Stomach (tissue), 9 donors: ENCODE results near the gene BATF. TPM values are rescaled to one million over a fixed set of nuclear protein-coding genes. Genes with fewer than 3 reads are reported as not detected.

Experiments used
- DNase-seq, 2 donors: peaks; one replicate each; pipeline versions ENCODE4 v3.0.0 to v3.0.0-alpha.2; 2013 to 2019
- H3K27ac ChIP-seq, 5 donors: fragments of 200-600 bp in 4 of 5; sonication (generic) in 4 of 5; one replicate each; pipeline ENCODE4 v1.5.1; 2013 to 2019; ENCODE audit warnings: mild to moderate bottlenecking in 1 of 5, moderate library complexity in 1 of 5
- H3K27me3 ChIP-seq, 3 donors: fragments of 200-600 bp; sonication (generic); one replicate each; pipeline ENCODE4 v1.5.1; 2017 to 2019; ENCODE audit warnings: mixed run types in 1 of 3
- H3K36me3 ChIP-seq, 4 donors: fragments of 200-600 bp; sonication (generic); 1 replicate in 3 of 4; 2 replicates in 1 of 4; pipeline ENCODE4 v1.5.1; 2016 to 2019
- H3K4me1 ChIP-seq, 4 donors: fragments of 200-600 bp; sonication (generic); one replicate each; pipeline ENCODE4 v1.5.1; 2016 to 2019
- H3K4me3 ChIP-seq, 4 donors: fragments of 200-600 bp; sonication (generic) in 3 of 4; one replicate each; pipeline ENCODE4 v1.5.1; 2016 to 2019; ENCODE audit warnings: mild to moderate bottlenecking in 1 of 4
- H3K9me3 ChIP-seq, 4 donors: fragments of 200-600 bp; sonication (generic); one replicate each; pipeline ENCODE4 v1.5.1; 2016 to 2019
- EP300 ChIP-seq: sonication (generic); formaldehyde crosslinking; IDR thresholded peaks from one replicate; pipeline ENCODE4 v1.6.1; 2017; ENCODE audit warnings: antibody characterized with exemption
- POLR2A ChIP-seq, 4 donors: fragments of 450-650 bp; IDR thresholded peaks; one replicate each; pipeline ENCODE4 v1.6.1; 2016; ENCODE audit warnings: antibody characterized with exemption in 4 of 4, control low read depth in 2 of 4, mild to moderate bottlenecking in 1 of 4, moderate library complexity in 1 of 4
- POLR2AphosphoS5 ChIP-seq, 3 donors: sonication (generic); formaldehyde crosslinking; IDR thresholded peaks; one replicate each; pipeline ENCODE4 v1.6.1; 2016; ENCODE audit warnings: antibody characterized with exemption in 3 of 3
- WGBS, 5 donors: extraction: QIAGEN DNeasy Blood & Tissue Kit in 3 of 5; methylation state at CpG; one replicate each; pipeline versions ENCODE4 v1.1.5 to v1.1.7; 2013 to 2018; 5-methylcytosine and 5-hydroxymethylcytosine counted together
- intact Hi-C: fragments of 100-400 bp; cut with DNase I; formaldehyde crosslinking; loops from one replicate; pipeline ENCODE4 v1.15.1; 2023; ENCODE audit warnings: low total_unique reads
- polyA plus RNA-seq, 3 donors: library from polyadenylated mRNA; stranded (reverse); fragments of 200-250 nt; gene quantifications; one replicate each; pipeline ENCODE4 v1.2.3, GENCODE V29; 2013
- total RNA-seq, 5 donors: library from RNA; depleted of rRNA; stranded (reverse); fragments of >200 nt; gene quantifications; one replicate each; pipeline versions ENCODE4 v1.1.0 to v1.2.3, GENCODE V29; 2014 to 2016
- TF ChIP-seq, protein P1 (sequence below), 7 experiments: fragments of 450-650 bp in 4 of 7; fragments of 200-600 bp in 3 of 7; sonication (generic) in 3 of 7; IDR thresholded peaks; one replicate each; pipeline ENCODE4 v1.5.1; 2016 to 2019; ENCODE audit warnings: antibody characterized with exemption in 7 of 7, control low read depth in 2 of 7, mild to moderate bottlenecking in 1 of 7
- donor health status: healthy with polysubstance abuse.
- donor health status: Bipolar disorder and iron deficiency.
- donor health status: healthy.

Gene BATF
- total and polyA plus RNA-seq, 8 donors, result 1.3 to 17.7 (median 7.4) TPM; not detected in 2

DNA sequence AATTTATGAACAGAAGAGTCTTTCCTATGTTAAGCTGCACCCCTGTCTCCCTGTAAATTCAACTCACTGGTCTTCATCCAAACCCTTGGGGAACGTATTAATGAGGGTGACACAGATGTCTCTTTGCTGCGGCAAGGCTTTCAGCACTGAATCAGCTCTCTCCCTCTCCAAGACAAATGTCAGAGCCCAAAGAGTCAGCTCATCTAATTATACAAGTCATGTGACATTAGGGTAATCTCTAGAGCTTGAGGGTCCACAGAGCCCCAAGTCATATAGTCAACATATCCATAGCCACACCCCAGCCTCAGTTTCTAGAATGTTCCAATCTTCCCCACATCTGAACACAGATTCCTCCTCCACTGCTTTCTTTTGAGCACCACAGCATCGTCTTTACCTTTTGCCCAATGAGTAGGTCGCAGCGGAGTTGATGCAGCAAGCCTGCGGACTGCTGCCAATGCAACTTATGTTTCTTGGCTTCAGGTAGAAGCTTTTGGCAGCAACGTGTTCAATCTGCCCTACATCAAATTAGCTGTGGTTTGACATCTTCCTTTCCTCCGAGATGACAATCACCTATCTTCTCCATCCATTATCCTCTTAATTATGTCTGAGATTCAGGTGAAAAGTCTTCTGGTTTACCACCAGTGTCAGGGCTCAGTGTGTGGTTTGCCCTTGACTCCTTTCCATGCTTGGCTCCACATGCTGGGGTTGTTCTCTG is 5.3 kb downstream of the BATF start:
- no peak overlapping the region for H3K27ac ChIP-seq
- H3K4me1 ChIP-seq, result peaks cover 0 to 14% (median 3%) of the 10 kb centered on the region in 4 donors
- H3K9me3 ChIP-seq, result no peaks in the 10 kb centered on the region
- H3K36me3 ChIP-seq, result no peaks in the 10 kb centered on the region
- H3K4me3 ChIP-seq, result no peak overlapping the region
- intact Hi-C loops, result no loop called here
- TF ChIP-seq POLR2AphosphoS5 (IDR thresholded peaks at IDR 0.05) (no peak), POLR2A (IDR thresholded peaks at IDR 0.05) (no peak), EP300 (no peak)
- TF ChIP-seq, protein P1, sequence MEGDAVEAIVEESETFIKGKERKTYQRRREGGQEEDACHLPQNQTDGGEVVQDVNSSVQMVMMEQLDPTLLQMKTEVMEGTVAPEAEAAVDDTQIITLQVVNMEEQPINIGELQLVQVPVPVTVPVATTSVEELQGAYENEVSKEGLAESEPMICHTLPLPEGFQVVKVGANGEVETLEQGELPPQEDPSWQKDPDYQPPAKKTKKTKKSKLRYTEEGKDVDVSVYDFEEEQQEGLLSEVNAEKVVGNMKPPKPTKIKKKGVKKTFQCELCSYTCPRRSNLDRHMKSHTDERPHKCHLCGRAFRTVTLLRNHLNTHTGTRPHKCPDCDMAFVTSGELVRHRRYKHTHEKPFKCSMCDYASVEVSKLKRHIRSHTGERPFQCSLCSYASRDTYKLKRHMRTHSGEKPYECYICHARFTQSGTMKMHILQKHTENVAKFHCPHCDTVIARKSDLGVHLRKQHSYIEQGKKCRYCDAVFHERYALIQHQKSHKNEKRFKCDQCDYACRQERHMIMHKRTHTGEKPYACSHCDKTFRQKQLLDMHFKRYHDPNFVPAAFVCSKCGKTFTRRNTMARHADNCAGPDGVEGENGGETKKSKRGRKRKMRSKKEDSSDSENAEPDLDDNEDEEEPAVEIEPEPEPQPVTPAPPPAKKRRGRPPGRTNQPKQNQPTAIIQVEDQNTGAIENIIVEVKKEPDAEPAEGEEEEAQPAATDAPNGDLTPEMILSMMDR (IDR thresholded peaks at IDR 0.05), result no peak
- H3K27me3 ChIP-seq, result peaks cover 0 to 12% (median 0%) of the 10 kb centered on the region in 3 donors
- WGBS, 5 donors, result 84 to 93% (median 88%) methylated on average over 8 of the region's 8 CpGs
- no peak for DNase-seq

DNA sequence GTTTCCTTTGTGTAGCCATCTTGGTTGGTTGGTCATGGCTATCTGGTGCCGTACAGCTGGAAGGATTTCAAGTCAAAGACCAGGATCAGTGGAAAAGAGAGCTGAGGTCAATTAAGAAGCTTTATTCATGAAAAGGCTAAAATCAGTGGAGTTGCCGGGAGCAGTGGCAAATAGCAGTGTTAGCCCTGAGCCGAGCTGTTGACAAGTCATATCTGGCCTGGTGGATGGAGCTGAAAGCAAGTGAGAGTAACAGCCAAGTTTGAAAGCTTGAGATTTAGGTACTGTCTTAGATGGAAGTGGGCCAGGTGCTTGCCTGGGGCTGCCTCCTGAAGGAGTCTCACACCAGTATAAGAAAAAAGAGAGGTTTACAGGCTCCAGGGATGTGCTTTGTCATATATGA is 9.0 kb downstream of the BATF start:
- 58 to 89% (median 84%) methylated on average over 3 of the region's 3 CpGs for WGBS, 5 donors
- Histone ChIP-seq H3K9me3 (no peaks in the 10 kb centered on the region), H3K4me3 (no peak overlapping the region), H3K27ac (no peak overlapping the region), H3K36me3 (no peaks in the 10 kb centered on the region), H3K27me3 (no peaks in the 10 kb centered on the region), H3K4me1 (peaks cover 0 to 2% (median 0%) of the 10 kb centered on the region in 4 donors)
- intact Hi-C loops, result no loop called here
- no peak for TF ChIP-seq EP300
- TF ChIP-seq POLR2A (IDR thresholded peaks at IDR 0.05), result no peak
- no peak for TF ChIP-seq POLR2AphosphoS5 (IDR thresholded peaks at IDR 0.05)
- TF ChIP-seq, protein P1 (IDR thresholded peaks at IDR 0.05), result no peak
- no peak for DNase-seq

DNA sequence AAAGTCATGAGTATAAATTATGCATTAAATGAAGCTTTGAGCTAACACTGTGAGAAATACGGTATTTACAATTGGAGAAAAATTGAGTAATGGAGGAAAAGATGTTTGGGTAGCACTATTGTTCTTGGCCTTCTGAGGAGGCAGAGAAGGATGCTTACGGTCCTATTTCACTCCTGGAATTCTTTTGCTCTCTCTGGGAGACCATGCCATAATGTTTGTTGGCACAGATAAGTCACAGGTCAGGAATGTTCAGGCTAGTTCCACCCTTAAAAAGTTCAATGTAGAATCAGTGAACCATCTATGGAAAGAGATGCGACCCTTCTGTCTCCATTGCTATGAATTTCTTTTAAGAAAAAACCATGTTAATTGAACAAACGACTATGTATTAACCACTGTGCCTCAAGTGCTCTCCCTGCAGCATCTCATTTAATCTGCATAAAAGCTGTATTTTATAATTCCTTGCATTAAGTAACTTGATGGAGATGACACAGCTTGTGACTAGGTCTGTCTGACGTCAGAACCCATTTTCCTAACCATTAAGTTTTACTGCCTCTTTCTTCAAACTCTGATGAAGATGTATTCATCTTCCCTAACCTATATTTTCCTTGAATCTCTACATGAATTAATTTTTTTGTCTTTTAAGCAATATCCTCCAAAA is 9.5 kb downstream of the BATF start:
- 70 to 88% (median 76%) methylated on average over 5 of the region's 5 CpGs for WGBS, 5 donors
- H3K27ac ChIP-seq, result no peak overlapping the region
- no peaks in the 10 kb centered on the region for H3K27me3 ChIP-seq
- TF ChIP-seq, protein P1 (IDR thresholded peaks at IDR 0.05), result no peak
- TF ChIP-seq EP300, result no peak
- TF ChIP-seq POLR2AphosphoS5 (IDR thresholded peaks at IDR 0.05), result no peak
- no peak for TF ChIP-seq POLR2A (IDR thresholded peaks at IDR 0.05)
- no peaks in the 10 kb centered on the region for H3K9me3 ChIP-seq
- no peak overlapping the region for H3K4me3 ChIP-seq
- DNase-seq, result no peak
- intact Hi-C loops, result no loop called here
- H3K36me3 ChIP-seq, result no peaks in the 10 kb centered on the region
- peaks cover 0 to 8% (median 0%) of the 10 kb centered on the region in 4 donors for H3K4me1 ChIP-seq

DNA sequence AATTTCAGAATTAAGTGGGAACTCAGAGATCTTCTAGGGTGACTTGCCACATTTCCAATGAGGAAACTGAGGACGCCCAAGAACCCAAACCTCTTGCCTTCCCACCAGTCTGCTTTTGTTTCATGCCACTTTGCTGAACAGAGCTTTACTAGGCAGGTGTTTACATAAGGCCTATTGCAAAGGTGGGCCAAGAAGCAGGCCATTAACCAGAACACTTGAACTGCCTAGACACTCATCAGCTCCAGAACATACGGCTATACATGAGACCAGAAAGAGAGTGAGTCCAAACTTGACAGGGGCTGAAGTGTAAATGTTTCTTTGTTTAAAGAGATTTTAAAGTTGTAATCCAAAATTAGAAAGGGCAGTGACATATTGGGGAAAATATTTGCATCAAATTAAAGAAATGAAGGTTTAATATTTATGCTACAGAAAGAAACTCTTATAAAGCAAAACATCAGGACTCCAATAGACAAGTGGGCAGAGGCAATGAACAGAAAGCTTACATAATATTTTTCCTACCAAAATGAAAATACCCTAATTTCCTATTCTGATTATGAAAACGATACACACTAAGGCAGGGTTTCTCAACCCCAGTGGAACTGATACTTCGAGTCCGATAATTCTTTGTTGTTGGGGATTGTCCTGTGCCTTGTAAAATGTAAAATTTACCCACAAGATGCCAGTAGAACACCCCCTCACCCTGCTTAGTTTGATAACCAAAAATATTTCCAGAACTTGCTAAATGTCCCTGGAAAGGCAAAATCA is 11.7 kb downstream of the BATF start:
- WGBS, 5 donors, result 79 to 84% (median 81%) methylated on average over 5 of the region's 5 CpGs
- intact Hi-C loops, result no loop called here

More for the DNA sequence above, 11.7 kb downstream of the BATF start:
- Histone ChIP-seq H3K4me3 (no peak overlapping the region), H3K4me1 (peaks cover 0 to 8% (median 0%) of the 10 kb centered on the region in 4 donors), H3K36me3 (no peaks in the 10 kb centered on the region), H3K9me3 (no peaks in the 10 kb centered on the region), H3K27me3 (no peaks in the 10 kb centered on the region), H3K27ac (peak overlapping the region in 1 of 5 donors; percentile 82)
- no peak for DNase-seq
- TF ChIP-seq POLR2AphosphoS5 (IDR thresholded peaks at IDR 0.05) (no peak), POLR2A (IDR thresholded peaks at IDR 0.05) (no peak), EP300 (no peak)
- TF ChIP-seq, protein P1 (IDR thresholded peaks at IDR 0.05), result no peak
